AG10803 (cell line): ENCODE data around the gene ARHGAP26.

ENCODE experiments used
- DNase-seq: peaks from one replicate; pipeline ENCODE4 v3.0.0; 2010; ENCODE audit warnings: low read depth
- H3K4me3 ChIP-seq: 2 replicates; pipeline ENCODE4 v1.5.1; 2011; ENCODE audit warnings: mild to moderate bottlenecking, low read length, control low read depth
- TF ChIP-seq, protein P1 (sequence below): conservative IDR thresholded peaks from 2 replicates; pipeline ENCODE4 v1.5.1; 2011; ENCODE audit warnings: mild to moderate bottlenecking, low read length, control low read depth, inconsistent platforms

ARHGAP26 gene

DNA sequence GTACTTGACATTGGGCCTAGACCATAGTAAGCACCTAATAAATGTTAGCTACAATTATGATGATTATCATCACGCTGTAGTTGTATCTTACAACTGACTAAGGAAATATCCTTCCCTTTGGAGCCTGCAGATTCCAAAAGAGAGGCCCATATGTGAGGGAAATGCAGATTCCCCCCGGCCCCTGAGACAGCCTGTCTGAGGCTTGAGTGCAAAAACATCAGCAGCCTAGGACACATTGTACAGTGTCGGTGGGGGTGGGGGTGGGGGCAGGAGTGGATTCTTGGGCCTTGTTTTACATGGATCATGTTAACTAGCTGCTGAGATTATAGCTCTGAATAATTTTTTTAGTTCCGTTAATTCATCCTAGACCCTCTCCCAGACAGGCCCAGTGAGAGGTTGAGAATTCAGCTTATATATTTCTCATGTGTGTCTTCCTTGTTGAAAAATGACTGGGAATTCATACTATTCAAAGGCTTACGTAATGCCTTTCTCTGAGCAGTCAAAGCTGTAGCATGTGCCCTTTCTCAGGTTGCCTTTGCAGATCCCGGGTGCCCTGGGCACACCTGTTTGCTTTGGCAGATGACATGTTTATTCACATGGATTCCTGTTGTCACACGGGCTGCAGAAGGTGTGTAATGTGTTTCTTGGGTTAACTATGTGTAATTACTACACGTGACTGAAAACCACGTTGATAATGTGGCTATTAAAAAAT, 370.5 kb downstream of the ARHGAP26 start:
- TF ChIP-seq, protein P1, sequence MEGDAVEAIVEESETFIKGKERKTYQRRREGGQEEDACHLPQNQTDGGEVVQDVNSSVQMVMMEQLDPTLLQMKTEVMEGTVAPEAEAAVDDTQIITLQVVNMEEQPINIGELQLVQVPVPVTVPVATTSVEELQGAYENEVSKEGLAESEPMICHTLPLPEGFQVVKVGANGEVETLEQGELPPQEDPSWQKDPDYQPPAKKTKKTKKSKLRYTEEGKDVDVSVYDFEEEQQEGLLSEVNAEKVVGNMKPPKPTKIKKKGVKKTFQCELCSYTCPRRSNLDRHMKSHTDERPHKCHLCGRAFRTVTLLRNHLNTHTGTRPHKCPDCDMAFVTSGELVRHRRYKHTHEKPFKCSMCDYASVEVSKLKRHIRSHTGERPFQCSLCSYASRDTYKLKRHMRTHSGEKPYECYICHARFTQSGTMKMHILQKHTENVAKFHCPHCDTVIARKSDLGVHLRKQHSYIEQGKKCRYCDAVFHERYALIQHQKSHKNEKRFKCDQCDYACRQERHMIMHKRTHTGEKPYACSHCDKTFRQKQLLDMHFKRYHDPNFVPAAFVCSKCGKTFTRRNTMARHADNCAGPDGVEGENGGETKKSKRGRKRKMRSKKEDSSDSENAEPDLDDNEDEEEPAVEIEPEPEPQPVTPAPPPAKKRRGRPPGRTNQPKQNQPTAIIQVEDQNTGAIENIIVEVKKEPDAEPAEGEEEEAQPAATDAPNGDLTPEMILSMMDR, result no peak
- no peak for DNase-seq
- no peak overlapping the region for H3K4me3 ChIP-seq

DNA sequence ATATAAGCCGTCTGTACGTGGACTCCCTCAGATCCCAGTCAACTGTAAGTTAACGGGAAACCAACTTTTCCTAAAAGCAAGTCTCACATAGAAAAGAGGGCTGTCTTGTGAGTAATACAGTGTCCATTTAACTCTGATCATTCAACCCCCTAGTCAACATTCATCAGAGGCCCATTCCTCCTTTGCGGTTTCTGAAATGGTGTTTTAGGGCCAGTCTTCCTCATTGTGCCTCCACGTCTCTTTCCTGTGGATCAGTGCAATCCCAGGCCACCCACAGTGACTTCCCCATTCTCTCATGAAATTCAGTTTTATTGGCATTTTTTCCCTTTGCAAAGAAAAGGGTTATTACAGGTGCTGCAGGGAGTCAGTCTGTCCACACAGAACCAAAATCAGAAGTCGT, 371.5 kb downstream of the ARHGAP26 start:
- TF ChIP-seq, protein P1, result no peak
- H3K4me3 ChIP-seq, result no peak overlapping the region
- DNase-seq, result no peak

- TF ChIP-seq, protein P1, result no peak
- no peak overlapping the region for H3K4me3 ChIP-seq
- peak; percentile 48 for DNase-seq
Observed at GRCh38 chr5:143142596-143143435, 372.6 kb downstream of the ARHGAP26 start.

DNA sequence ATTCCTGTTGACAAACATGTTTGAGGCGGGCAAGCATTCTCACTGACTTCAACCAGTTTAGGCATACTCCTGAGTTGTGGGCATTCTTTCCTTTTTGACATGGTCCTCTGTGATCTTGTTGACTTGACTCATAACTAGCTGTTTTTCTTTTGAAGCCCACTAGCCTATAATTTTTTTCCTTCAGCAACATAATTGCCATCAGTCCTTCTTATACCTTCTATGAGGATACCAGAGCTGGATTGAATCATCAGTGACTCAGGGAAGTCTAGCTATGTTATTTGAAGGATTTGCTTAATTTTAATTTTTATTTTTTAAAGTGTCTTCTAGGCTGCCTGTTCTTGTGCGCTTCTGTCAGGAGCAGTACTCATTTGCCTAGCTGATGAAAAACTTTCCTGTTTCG, 373.8 kb downstream of the ARHGAP26 start:
- TF ChIP-seq, protein P1, result no peak
- no peak for DNase-seq

GRCh38 chr5:143145243-143146160, 375.3 kb downstream of the ARHGAP26 start:
- TF ChIP-seq, protein P1, result no peak
- DNase-seq, result no peak

More for the DNA sequence above, 373.8 kb downstream of the ARHGAP26 start:
- no peak overlapping the region for H3K4me3 ChIP-seq

GRCh38 chr5:143146161-143146560, 376.0 kb downstream of the ARHGAP26 start:
- no peak for DNase-seq
- TF ChIP-seq, protein P1, result no peak

More at GRCh38 chr5:143145243-143146160, 375.3 kb downstream of the ARHGAP26 start:
- no peak overlapping the region for H3K4me3 ChIP-seq

More at GRCh38 chr5:143146161-143146560, 376.0 kb downstream of the ARHGAP26 start:
- H3K4me3 ChIP-seq, result no peak overlapping the region
